Transverse colon (tissue), 4 donors: ENCODE measurements around the gene KIFC1.

Experiments used
- EP300 ChIP-seq: sonication (generic); formaldehyde crosslinking; IDR thresholded peaks from one replicate; pipeline ENCODE4 v1.6.1; 2017; ENCODE audit warnings: antibody characterized with exemption, low read depth
- POLR2A ChIP-seq: fragments of 450-650 bp; IDR thresholded peaks from one replicate; pipeline ENCODE4 v1.6.1; 2016; ENCODE audit warnings: antibody characterized with exemption, mild to moderate bottlenecking, moderate library complexity
- POLR2AphosphoS5 ChIP-seq, 3 donors: sonication (generic); formaldehyde crosslinking; IDR thresholded peaks; one replicate each; pipeline ENCODE4 v1.6.1; 2016; ENCODE audit warnings: antibody characterized with exemption in 3 of 3
- TF ChIP-seq, protein P1 (sequence below), 5 experiments: fragments of 200-600 bp in 3 of 5; fragments of 450-650 bp in 2 of 5; sonication (generic) in 3 of 5; IDR thresholded peaks; 1 replicate in 2 of 5; 2 replicates in 3 of 5; pipeline ENCODE4 v1.5.1; 2016 to 2017; ENCODE audit warnings: antibody characterized with exemption in 5 of 5, inconsistent platforms in 3 of 5, mild to moderate bottlenecking in 2 of 5, moderate library complexity in 1 of 5

- TF ChIP-seq, protein P1, sequence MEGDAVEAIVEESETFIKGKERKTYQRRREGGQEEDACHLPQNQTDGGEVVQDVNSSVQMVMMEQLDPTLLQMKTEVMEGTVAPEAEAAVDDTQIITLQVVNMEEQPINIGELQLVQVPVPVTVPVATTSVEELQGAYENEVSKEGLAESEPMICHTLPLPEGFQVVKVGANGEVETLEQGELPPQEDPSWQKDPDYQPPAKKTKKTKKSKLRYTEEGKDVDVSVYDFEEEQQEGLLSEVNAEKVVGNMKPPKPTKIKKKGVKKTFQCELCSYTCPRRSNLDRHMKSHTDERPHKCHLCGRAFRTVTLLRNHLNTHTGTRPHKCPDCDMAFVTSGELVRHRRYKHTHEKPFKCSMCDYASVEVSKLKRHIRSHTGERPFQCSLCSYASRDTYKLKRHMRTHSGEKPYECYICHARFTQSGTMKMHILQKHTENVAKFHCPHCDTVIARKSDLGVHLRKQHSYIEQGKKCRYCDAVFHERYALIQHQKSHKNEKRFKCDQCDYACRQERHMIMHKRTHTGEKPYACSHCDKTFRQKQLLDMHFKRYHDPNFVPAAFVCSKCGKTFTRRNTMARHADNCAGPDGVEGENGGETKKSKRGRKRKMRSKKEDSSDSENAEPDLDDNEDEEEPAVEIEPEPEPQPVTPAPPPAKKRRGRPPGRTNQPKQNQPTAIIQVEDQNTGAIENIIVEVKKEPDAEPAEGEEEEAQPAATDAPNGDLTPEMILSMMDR (IDR thresholded peaks at IDR 0.05), result no peak
- TF ChIP-seq EP300 (no peak), POLR2AphosphoS5 (IDR thresholded peaks at IDR 0.05) (no peak), POLR2A (no peak)
These were observed 47.5 kb upstream of the KIFC1 start for GRCh38 chr6:33343953-33344611.
